Smooth muscle cell of the brain vasculature (primary cell): Measurements from ENCODE around the gene TRAPPC5.
A peak's percentile ranks its signal among the peaks of the same experiment; 100 is the strongest.

ENCODE experiments used
- DNase-seq: peaks from one replicate; pipeline ENCODE4 v3.0.0-alpha.2; 2012; ENCODE audit warnings: low read depth, low spot score

TRAPPC5 gene

GRCh38 chr19:7676376-7676775 lies 4.3 kb upstream of the TRAPPC5 start:
- no peak for DNase-seq

GRCh38 chr19:7676854-7677253 lies 3.8 kb upstream of the TRAPPC5 start, which contains the start of gene MCEMP1:
Gene MCEMP1, plus strand, starts transcription at chr19:7677090. Its CDS starts 31 bp downstream, at chr19:7677121.
- no peak for DNase-seq

DNA sequence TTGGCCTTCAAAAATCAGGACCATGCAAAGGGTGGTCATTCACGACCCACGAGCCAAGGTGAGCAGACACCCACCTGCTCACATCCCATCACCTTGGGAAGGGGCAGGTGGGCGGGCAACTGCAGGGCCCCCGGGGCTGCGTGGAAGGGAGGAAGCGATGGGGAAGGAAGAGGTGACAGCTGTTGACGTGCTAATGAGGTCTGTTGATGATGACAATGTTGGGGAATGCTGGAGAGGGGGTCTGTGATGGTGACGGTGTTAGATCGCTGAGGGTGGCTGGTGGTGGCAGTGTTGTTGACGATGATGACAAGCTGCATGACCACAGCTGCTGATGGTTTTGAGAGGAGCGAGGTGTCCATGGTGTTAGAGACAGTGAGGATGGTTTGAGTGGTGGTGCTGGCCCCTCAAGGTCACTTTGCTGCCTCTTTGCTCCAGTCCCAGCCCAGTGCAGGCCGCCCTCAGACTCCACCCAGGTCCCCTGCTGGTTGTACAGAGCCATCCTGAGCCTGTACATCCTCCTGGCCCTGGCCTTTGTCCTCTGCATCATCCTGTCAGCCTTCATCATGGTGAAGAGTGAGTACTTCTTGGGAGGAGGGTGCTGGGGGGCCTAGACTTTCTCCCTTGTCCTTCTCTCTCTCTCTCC lies 2.8 kb upstream of the TRAPPC5 start:
- no peak for DNase-seq

DNA sequence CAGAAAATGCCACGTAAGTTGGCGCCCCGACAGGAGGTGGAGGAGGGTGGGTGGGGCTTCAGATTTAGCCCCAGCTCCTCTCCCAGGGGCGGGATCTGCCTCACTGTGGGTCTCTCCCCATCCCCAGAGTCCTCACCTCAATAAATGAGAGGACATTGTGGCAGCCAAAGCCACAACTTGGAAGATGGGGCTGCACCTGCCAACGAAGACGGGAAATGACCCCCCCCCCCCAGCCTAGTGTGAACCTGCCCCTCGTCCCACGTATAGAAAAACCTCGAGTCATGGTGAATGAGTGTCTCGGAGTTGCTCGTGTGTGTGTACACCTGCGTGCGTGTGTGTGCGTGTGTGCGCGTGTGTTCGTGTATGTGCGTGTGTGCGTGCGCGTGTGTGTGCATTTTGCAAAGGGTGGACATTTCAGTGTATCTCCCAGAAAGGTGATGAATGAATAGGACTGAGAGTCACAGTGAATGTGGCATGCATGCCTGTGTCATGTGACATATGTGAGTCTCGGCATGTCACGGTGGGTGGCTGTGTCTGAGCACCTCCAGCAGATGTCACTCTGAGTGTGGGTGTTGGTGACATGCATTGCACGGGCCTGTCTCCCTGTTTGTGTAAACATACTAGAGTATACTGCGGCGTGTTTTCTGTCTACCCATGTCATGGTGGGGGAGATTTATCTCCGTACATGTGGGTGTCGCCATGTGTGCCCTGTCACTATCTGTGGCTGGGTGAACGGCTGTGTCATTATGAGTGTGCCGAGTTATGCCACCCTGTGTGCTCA lies 1.5 kb upstream of the TRAPPC5 start:
- DNase-seq = no peak

GRCh38 chr19:7679771-7680605 lies 645 bp upstream of the TRAPPC5 start:
- no peak for DNase-seq

- peak; percentile 23 for DNase-seq
Observed at GRCh38 chr19:7681340-7682174, 924 bp downstream of the TRAPPC5 start.

- no peak for DNase-seq
Observed at GRCh38 chr19:7682175-7682855, 1.7 kb downstream of the TRAPPC5 start.

- no peak for DNase-seq
Observed at GRCh38 chr19:7685546-7686445, 5.2 kb downstream of the TRAPPC5 start.

- DNase-seq = no peak
Observed at GRCh38 chr19:7687177-7687576, 6.5 kb downstream of the TRAPPC5 start.

DNA sequence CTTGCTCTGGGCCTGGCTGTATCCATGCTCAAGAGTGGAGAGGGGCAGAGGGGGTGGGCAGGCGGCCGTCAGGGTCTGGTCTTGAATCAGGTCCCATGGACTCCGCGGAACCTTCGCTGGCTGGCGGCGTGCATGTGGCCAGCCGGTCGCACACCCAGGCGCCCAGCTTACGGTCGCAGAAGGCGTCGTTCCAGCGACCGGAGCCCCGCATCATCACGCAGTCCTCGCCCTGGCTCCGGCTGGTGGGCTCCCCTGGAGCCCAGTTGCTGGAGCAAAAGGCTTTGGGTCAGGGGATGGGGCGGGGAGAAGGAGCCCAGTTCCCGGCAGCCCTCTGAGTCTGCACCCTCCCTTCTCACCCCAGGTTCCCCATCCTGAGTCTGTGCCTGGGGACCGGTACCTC lies 8.5 kb downstream of the TRAPPC5 start:
- DNase-seq = no peak

DNA sequence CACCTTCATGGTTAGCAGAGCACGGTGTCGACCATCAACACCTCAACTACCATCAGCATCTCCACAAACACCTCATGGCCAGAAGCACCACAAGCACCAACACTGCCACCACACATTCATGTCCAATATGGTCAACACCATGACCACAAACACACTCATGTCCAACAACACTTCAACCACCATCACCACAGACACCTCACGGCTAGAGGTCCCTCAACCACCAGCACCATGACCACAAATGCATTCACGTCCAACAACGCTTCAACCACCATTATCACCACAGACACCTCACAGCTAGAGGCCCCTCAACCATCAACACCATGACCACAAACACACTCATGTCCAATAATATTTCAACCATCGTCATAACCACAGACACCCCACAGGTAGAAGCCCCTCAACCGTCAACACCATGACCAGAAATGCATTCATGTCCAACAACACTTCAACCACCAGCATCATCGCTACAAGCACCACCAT lies 10.2 kb downstream of the TRAPPC5 start:
- no peak for DNase-seq

DNA sequence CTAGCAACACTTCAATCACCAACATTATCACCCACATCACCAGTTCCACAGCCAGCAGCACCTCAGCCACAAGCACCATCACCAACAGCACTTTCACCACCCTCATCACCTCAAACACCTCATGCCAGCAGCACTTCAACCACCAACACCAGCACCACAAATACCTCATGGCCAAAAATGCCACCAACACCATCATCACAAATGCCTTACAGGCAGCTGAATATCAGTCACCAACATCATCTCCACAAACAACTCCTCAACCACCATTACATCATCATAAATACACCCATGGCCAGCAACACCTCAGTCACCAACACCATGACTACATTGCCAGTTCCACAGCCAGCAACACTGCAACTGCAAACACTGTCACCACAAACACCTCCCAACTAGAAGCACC lies 10.9 kb downstream of the TRAPPC5 start:
- DNase-seq = no peak

GRCh38 chr19:7692417-7693088 lies 11.9 kb downstream of the TRAPPC5 start:
- DNase-seq = no peak

DNA sequence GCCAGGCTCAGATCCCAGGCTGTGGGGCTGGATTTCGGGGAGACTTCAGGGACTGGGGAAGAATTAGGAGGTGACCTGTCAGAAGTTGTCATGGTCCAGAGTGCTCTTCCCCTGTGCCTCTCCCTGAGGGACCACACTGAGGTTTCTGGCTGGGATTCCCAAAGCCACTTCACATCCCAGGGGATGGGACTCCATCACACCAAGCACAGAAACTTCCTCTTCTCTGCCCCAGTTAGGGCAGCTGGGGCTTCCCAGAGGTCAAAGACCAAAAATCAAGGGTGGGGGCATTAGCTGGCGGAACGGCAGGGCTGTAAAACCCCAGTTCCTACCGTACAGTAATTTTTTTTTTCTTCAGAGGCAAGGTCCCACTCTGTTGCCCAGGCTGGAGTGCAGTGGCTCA lies 13.9 kb downstream of the TRAPPC5 start:
- no peak for DNase-seq

DNA sequence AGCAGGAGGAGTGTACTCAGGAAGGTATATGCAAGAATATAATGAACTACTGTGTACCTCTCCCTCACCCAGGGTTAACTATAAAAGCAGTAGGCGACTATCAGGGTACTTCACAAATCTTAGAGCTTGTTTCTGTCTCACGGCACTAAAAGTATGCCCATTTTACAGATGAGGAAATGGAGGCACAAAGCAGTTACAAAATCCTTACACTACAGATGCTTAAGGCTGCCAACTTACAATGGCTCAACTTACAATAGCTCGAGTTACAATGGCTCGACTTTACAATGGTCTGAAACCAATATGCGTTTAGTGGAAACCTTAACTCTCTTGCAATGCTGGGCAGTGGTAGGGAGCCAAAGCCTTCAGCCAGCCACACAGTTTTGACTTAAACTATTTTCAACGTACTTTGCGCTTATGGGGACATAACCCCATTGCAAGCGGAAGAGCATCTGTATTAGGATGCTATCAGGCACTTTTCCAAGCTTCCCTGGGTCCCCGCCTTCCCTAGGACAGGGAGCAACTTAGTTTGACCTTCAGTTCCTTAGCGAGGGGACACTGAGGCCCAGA lies 17.2 kb downstream of the TRAPPC5 start:
- DNase-seq = no peak

GRCh38 chr19:7698583-7698982 lies 17.9 kb downstream of the TRAPPC5 start:
- DNase-seq = no peak

GRCh38 chr19:7699003-7699402 lies 18.4 kb downstream of the TRAPPC5 start:
- DNase-seq = no peak
